Measurements from ENCODE around the gene C20orf173.
"Not testable (repeated sequence)": the region's sequence is repeated elsewhere in the genome, so short reads cannot be mapped to it uniquely, and the experiment has no call there.

Gene C20orf173

GRCh38 chr20:35551503-35551902 lies 22.1 kb upstream of the C20orf173 start:
- no peak for DNase-seq (ENCODE audit: low read depth, low spot score)
- H3K27me3 ChIP-seq (ENCODE audit: control insufficient read depth, insufficient read depth, low read length), result no peaks in the 10 kb centered on the region; the same call in 1 of the 2 replicates
- H3K9me3 ChIP-seq (ENCODE audit: control insufficient read depth, insufficient read depth, low read length), result no peaks in the 10 kb centered on the region
- no peaks in the 10 kb centered on the region for H3K4me1 ChIP-seq (ENCODE audit: control insufficient read depth, insufficient read depth, low read length)
- H3K4me3 ChIP-seq (ENCODE audit: low read length), result no peak overlapping the region
- no peak overlapping the region for H3K27ac ChIP-seq (ENCODE audit: low read length)
- no CpG with 5 or more reads among the region's 4 CpGs for WGBS (ENCODE audit: insufficient coverage, insufficient read length)
- H3K36me3 ChIP-seq (ENCODE audit: control insufficient read depth, insufficient read depth, low read length), result peaks cover 36% of the 10 kb centered on the region

DNA sequence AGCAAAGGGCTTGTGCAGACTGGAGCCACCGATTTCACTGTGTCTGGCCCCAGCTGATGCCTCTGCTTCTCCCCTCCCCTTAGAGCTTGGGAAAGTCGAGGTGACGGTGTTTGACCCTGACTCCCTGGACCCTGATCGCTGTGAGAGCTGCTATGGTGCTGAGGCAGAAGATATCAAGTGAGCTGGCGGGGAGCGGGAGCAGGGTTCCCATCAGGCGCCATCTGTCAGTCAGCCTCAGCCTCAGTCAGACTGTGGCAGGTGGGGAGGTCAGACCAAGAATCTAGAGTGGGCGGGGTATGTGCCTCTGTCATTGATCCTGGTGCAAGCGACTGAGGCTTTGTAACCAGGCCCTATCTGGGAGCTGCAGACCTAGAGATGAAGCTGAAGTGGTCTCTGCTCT lies 17.9 kb upstream of the C20orf173 start:
- DNase-seq (ENCODE audit: low read depth, low spot score), result no peak
- peaks cover 29% of the 10 kb centered on the region for H3K36me3 ChIP-seq (ENCODE audit: control insufficient read depth, insufficient read depth, low read length)
- no peak overlapping the region for H3K4me3 ChIP-seq (ENCODE audit: low read length)
- H3K9me3 ChIP-seq (ENCODE audit: control insufficient read depth, insufficient read depth, low read length), result no peaks in the 10 kb centered on the region
- WGBS (ENCODE audit: insufficient coverage, insufficient read length), result no CpG with 5 or more reads among the region's 9 CpGs
- H3K27ac ChIP-seq (ENCODE audit: low read length), result no peak overlapping the region
- H3K27me3 ChIP-seq (ENCODE audit: control insufficient read depth, insufficient read depth, low read length), result no peaks in the 10 kb centered on the region; the same call in 1 of the 2 replicates
- peaks cover 4% of the 10 kb centered on the region; the same call in 1 of the 2 replicates for H3K4me1 ChIP-seq (ENCODE audit: control insufficient read depth, insufficient read depth, low read length)

- peaks cover 4% of the 10 kb centered on the region; the same call in 1 of the 2 replicates for H3K4me1 ChIP-seq (ENCODE audit: control insufficient read depth, insufficient read depth, low read length)
- no peak for DNase-seq (ENCODE audit: low read depth, low spot score)
- peaks cover 21% of the 10 kb centered on the region for H3K36me3 ChIP-seq (ENCODE audit: control insufficient read depth, insufficient read depth, low read length)
- no CpG with 5 or more reads among the region's 1 CpG for WGBS (ENCODE audit: insufficient coverage, insufficient read length)
- H3K9me3 ChIP-seq (ENCODE audit: control insufficient read depth, insufficient read depth, low read length), result no peaks in the 10 kb centered on the region
- H3K27ac ChIP-seq (ENCODE audit: low read length), result no peak overlapping the region
- H3K4me3 ChIP-seq (ENCODE audit: low read length), result no peak overlapping the region
- H3K27me3 ChIP-seq (ENCODE audit: control insufficient read depth, insufficient read depth, low read length), result no peaks in the 10 kb centered on the region
Observed at GRCh38 chr20:35546127-35546526, 16.7 kb upstream of the C20orf173 start.

DNA sequence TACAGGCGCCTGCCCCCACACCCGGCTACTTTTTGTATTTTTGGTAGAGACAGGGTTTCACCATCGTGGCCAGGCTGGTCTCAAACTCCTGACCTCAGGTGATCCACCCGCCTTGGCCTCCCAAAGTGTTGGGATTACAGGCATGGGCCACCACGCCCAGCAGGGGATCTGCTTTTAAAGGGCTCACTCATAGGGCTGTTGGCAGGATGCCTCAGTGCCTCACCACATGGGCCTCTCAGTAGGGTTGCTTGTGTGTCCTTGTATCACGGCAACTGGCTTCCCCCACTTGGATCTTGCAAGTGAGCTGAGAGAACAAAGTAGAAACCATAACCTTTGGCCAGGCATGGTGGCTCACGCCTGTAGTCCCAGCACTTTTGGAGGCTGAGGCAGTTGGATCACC lies 15.5 kb upstream of the C20orf173 start:
- not testable (repeated sequence) for DNase-seq (ENCODE audit: low read depth, low spot score); H3K27ac ChIP-seq (ENCODE audit: low read length); H3K4me1 ChIP-seq (ENCODE audit: control insufficient read depth, insufficient read depth, low read length); H3K27me3 ChIP-seq (ENCODE audit: control insufficient read depth, insufficient read depth, low read length); H3K4me3 ChIP-seq (ENCODE audit: low read length); H3K9me3 ChIP-seq (ENCODE audit: control insufficient read depth, insufficient read depth, low read length)
- WGBS (ENCODE audit: insufficient coverage, insufficient read length), result no CpG with 5 or more reads among the region's 7 CpGs
- H3K36me3 ChIP-seq (ENCODE audit: control insufficient read depth, insufficient read depth, low read length), result peaks cover 21% of the 10 kb centered on the region

- WGBS (ENCODE audit: insufficient coverage, insufficient read length), result no CpG with 5 or more reads among the region's 16 CpGs
- H3K9me3 ChIP-seq (ENCODE audit: control insufficient read depth, insufficient read depth, low read length), result no peaks in the 10 kb centered on the region
- H3K36me3 ChIP-seq (ENCODE audit: control insufficient read depth, insufficient read depth, low read length), result peaks cover 19% of the 10 kb centered on the region
Observed at GRCh38 chr20:35544436-35544835, 15.0 kb upstream of the C20orf173 start.

GRCh38 chr20:35542990-35543389 lies 13.5 kb upstream of the C20orf173 start:
- no peak for DNase-seq (ENCODE audit: low read depth, low spot score)
- no peak overlapping the region; the same call in 1 of the 2 replicates for H3K4me3 ChIP-seq (ENCODE audit: low read length)
- H3K36me3 ChIP-seq (ENCODE audit: control insufficient read depth, insufficient read depth, low read length), result peaks cover 9% of the 10 kb centered on the region; the same call in 1 of the 2 replicates
- no peak overlapping the region for H3K27ac ChIP-seq (ENCODE audit: low read length)
- H3K27me3 ChIP-seq (ENCODE audit: control insufficient read depth, insufficient read depth, low read length), result no peaks in the 10 kb centered on the region
- no CpG with 5 or more reads among the region's 1 CpG for WGBS (ENCODE audit: insufficient coverage, insufficient read length)
- H3K9me3 ChIP-seq (ENCODE audit: control insufficient read depth, insufficient read depth, low read length), result no peaks in the 10 kb centered on the region
- peaks cover 4% of the 10 kb centered on the region; the same call in 1 of the 2 replicates for H3K4me1 ChIP-seq (ENCODE audit: control insufficient read depth, insufficient read depth, low read length)

More at GRCh38 chr20:35544436-35544835, 15.0 kb upstream of the C20orf173 start:
- Histone ChIP-seq H3K27me3 (ENCODE audit: control insufficient read depth, insufficient read depth, low read length) (no peaks in the 10 kb centered on the region), H3K27ac (ENCODE audit: low read length) (no peak overlapping the region), H3K4me1 (ENCODE audit: control insufficient read depth, insufficient read depth, low read length) (peaks cover 4% of the 10 kb centered on the region; the same call in 1 of the 2 replicates), H3K4me3 (ENCODE audit: low read length) (no peak overlapping the region)
- DNase-seq (ENCODE audit: low read depth, low spot score), result no peak

GRCh38 chr20:35541783-35542662 lies 12.6 kb upstream of the C20orf173 start, which contains the start of gene ERGIC3:
Gene ERGIC3 (plus strand): TSS chr20:35542078. CDS start chr20:35542098, 20 bp downstream.
- no CpG with 5 or more reads among the region's 57 CpGs for WGBS (ENCODE audit: insufficient coverage, insufficient read length)
- Histone ChIP-seq H3K27ac (ENCODE audit: low read length) (no peak within 1 kb of the TSS), H3K36me3 (ENCODE audit: control insufficient read depth, insufficient read depth, low read length) (peaks cover 2% of the 10 kb centered on the region; the same call in 1 of the 2 replicates), H3K9me3 (ENCODE audit: control insufficient read depth, insufficient read depth, low read length) (no peaks in the 10 kb centered on the region), H3K4me3 (ENCODE audit: low read length) (peak within 1 kb of the TSS; percentile 68; the same call in 1 of the 2 replicates), H3K4me1 (ENCODE audit: control insufficient read depth, insufficient read depth, low read length) (peaks cover 4% of the 10 kb centered on the region; the same call in 1 of the 2 replicates), H3K27me3 (ENCODE audit: control insufficient read depth, insufficient read depth, low read length) (no peaks in the 10 kb centered on the region)
- DNase-seq (ENCODE audit: low read depth, low spot score), result peak; percentile 91

DNA sequence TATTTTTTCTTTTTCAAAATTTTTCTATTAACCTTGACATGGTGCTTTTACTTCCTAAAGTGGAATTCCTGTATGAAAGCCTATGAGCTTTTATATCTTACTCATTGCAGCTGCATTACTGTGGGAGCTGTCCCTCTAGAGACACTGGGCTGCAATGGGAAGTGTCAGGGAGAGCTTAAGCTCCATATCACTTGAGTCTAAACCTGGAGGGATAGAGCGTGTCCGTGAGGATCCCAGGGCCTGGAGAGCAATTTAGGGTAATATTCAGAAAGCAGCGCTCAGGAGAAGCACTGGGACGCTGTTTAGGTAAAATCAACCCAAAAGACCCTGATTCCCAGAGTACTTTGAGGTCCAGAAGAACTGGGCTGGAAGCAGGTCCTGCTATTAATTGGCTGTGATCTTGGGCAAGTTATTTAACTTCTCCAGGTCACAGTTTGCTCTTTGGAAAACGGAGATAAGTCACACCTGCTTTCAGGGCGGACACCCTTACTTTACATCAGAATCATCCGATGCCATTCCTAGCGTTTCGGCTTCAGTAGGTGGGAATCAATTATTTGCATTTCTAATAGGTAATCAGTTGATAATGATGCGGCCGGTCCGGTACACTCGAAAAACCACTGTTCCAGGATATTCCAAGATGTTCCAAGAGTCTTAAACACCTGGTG lies 11.8 kb upstream of the C20orf173 start:
- Histone ChIP-seq H3K36me3 (ENCODE audit: control insufficient read depth, insufficient read depth, low read length) (peaks cover 2% of the 10 kb centered on the region; the same call in 1 of the 2 replicates), H3K27ac (ENCODE audit: low read length) (no peak overlapping the region)
- no peak for DNase-seq (ENCODE audit: low read depth, low spot score)

GRCh38 chr20:35539756-35540212 lies 10.3 kb upstream of the C20orf173 start:
- Histone ChIP-seq H3K27ac (ENCODE audit: low read length) (no peak overlapping the region), H3K36me3 (ENCODE audit: control insufficient read depth, insufficient read depth, low read length) (peaks cover 2% of the 10 kb centered on the region; the same call in 1 of the 2 replicates), H3K27me3 (ENCODE audit: control insufficient read depth, insufficient read depth, low read length) (no peaks in the 10 kb centered on the region), H3K4me1 (ENCODE audit: control insufficient read depth, insufficient read depth, low read length) (peaks cover 4% of the 10 kb centered on the region; the same call in 1 of the 2 replicates), H3K4me3 (ENCODE audit: low read length) (peak overlapping the region; percentile 40; the same call in 1 of the 2 replicates), H3K9me3 (ENCODE audit: control insufficient read depth, insufficient read depth, low read length) (no peaks in the 10 kb centered on the region)
- peak; percentile 85 for DNase-seq (ENCODE audit: low read depth, low spot score)
- no CpG with 5 or more reads among the region's 11 CpGs for WGBS (ENCODE audit: insufficient coverage, insufficient read length)

More for the DNA sequence above, 11.8 kb upstream of the C20orf173 start:
- H3K9me3 ChIP-seq (ENCODE audit: control insufficient read depth, insufficient read depth, low read length), result no peaks in the 10 kb centered on the region
- H3K27me3 ChIP-seq (ENCODE audit: control insufficient read depth, insufficient read depth, low read length), result no peaks in the 10 kb centered on the region
- peaks cover 4% of the 10 kb centered on the region; the same call in 1 of the 2 replicates for H3K4me1 ChIP-seq (ENCODE audit: control insufficient read depth, insufficient read depth, low read length)
- no CpG with 5 or more reads among the region's 13 CpGs for WGBS (ENCODE audit: insufficient coverage, insufficient read length)
- peak overlapping the region; percentile 33; the same call in 1 of the 2 replicates for H3K4me3 ChIP-seq (ENCODE audit: low read length)
